MCF 10A (cell line): ENCODE measurements around the gene IGFBPL1. TPM values are rescaled to one million over a fixed set of nuclear protein-coding genes. Genes with fewer than 3 reads are reported as not detected.

Experiments used
- BruUV-seq: library from RNA; stranded (reverse); fragments of 400-500 nt; replicated peaks from 2 replicates; lab custom pipeline; 2021; lab: Mats Ljungman, UMichigan
- CTCF ChIA-PET: fragments of 300-600 bp; sonication (Branson Sonifier 250); formaldehyde crosslinking; extraction: SDS; loops from one replicate; lab custom pipeline; 2021; ENCODE audit warnings: antibody characterized with exemption, inconsistent platforms; lab: Yijun Ruan, JAX
- POLR2A ChIA-PET: fragments of 300-600, 350-650 bp; sonication (Branson Sonifier 250); formaldehyde crosslinking; extraction: SDS; loops from one replicate; lab custom pipeline; 2020; ENCODE audit warnings: antibody characterized with exemption, inconsistent platforms; lab: Yijun Ruan, JAX
- DNase-seq: peaks from one replicate; pipeline ENCODE4 v3.0.0-alpha.2; 2018; ENCODE audit not compliant: unreplicated experiment
- H3K27ac Mint-ChIP-seq: one replicate; pipeline ENCODE4 v1.8.0; 2022; ENCODE audit warnings: mild to moderate bottlenecking, low read depth, mixed read lengths; ENCODE audit not compliant: unreplicated experiment
- H3K27me3 Mint-ChIP-seq: one replicate; pipeline ENCODE4 v1.8.0; 2022; ENCODE audit warnings: mixed read lengths; ENCODE audit not compliant: insufficient read depth, unreplicated experiment
- H3K36me3 Mint-ChIP-seq: one replicate; pipeline ENCODE4 v1.8.0; 2022; ENCODE audit warnings: mild to moderate bottlenecking, moderate library complexity, mixed read lengths; ENCODE audit not compliant: insufficient read depth, unreplicated experiment
- H3K4me1 Mint-ChIP-seq: one replicate; pipeline ENCODE4 v1.8.0; 2022; ENCODE audit warnings: mixed read lengths; ENCODE audit not compliant: insufficient read depth, unreplicated experiment
- H3K4me3 Mint-ChIP-seq: one replicate; pipeline ENCODE4 v1.8.0; 2022; ENCODE audit warnings: mild to moderate bottlenecking, moderate library complexity, mixed read lengths; ENCODE audit not compliant: unreplicated experiment
- H3K9me3 Mint-ChIP-seq: one replicate; pipeline ENCODE4 v1.8.0; 2022; ENCODE audit warnings: mixed read lengths; ENCODE audit not compliant: unreplicated experiment
- intact Hi-C: fragments of 100-400 bp; cut with micrococcal nuclease; formaldehyde crosslinking; loops from 2 replicates; pipeline ENCODE4 v1.14.1; 2022
- total RNA-seq: library from RNA; stranded (reverse); gene quantifications from 2 replicates; pipeline ENCODE4 v1.2.3, GENCODE V29; 2022
- TF ChIP-seq, protein P1 (sequence below): fragments of 200-600 bp; IDR thresholded peaks from one replicate; pipeline ENCODE4 v1.8.0; 2022; ENCODE audit warnings: antibody characterized with exemption, mild to moderate bottlenecking; ENCODE audit not compliant: unreplicated experiment

IGFBPL1 gene
- total RNA-seq, 1 experiment from 2014 or later = not detected

DNA sequence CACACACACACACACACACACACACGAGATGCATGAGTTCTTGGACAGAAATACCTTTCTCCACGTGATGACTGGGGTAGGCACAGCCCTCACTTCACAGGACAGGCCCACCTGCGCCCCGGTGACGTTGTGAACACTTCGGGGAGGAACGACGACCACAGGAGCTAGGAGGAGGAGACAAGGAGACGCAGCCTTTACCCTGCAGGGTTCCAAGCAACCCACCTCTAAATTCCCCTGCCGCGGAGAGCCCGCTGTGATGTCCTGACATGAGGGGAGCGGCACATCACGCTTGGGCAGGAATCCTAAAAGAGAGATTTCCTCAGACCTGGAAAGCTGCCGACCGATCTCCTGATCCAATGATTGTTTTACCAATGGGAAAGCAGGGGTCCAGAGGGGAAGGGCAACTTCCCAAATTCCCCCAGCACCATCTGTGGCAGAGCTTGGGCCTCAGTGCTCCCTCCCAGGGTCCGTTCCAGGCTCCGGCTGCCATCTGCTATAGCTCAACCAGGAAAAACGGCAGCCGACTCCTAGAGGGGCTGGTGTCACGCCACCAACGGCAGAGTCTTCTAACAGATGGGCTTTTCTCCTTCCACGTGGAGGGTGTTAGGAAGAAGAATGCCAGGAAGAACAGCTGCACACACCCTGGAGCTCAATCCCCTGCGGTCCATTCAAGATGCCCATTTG is 10.1 kb downstream of the IGFBPL1 start:
- no peak overlapping the region for H3K27ac Mint-ChIP-seq
- peaks cover 40% of the 10 kb centered on the region for H3K27me3 Mint-ChIP-seq
- ChIA-PET CTCF (interaction anchor here (0.6 to 4.0 kb wide), 3 partner anchors 13 to 500 kb away, joined by 4 to 15 read pairs (median 5); no protein-coding TSS in a partner anchor), POLR2A (no interaction called here)
- no peaks in the 10 kb centered on the region for H3K9me3 Mint-ChIP-seq
- intact Hi-C loops = loop anchor here (10.0 kb wide), 1 partner anchor 161 kb away; no protein-coding TSS in a partner anchor
- TF ChIP-seq, protein P1, sequence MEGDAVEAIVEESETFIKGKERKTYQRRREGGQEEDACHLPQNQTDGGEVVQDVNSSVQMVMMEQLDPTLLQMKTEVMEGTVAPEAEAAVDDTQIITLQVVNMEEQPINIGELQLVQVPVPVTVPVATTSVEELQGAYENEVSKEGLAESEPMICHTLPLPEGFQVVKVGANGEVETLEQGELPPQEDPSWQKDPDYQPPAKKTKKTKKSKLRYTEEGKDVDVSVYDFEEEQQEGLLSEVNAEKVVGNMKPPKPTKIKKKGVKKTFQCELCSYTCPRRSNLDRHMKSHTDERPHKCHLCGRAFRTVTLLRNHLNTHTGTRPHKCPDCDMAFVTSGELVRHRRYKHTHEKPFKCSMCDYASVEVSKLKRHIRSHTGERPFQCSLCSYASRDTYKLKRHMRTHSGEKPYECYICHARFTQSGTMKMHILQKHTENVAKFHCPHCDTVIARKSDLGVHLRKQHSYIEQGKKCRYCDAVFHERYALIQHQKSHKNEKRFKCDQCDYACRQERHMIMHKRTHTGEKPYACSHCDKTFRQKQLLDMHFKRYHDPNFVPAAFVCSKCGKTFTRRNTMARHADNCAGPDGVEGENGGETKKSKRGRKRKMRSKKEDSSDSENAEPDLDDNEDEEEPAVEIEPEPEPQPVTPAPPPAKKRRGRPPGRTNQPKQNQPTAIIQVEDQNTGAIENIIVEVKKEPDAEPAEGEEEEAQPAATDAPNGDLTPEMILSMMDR = no peak
- no TSS peak for BruUV-seq
- no peaks in the 10 kb centered on the region for H3K4me1 Mint-ChIP-seq
- no peak for DNase-seq
- H3K36me3 Mint-ChIP-seq = no peaks in the 10 kb centered on the region
- H3K4me3 Mint-ChIP-seq = no peak overlapping the region

DNA sequence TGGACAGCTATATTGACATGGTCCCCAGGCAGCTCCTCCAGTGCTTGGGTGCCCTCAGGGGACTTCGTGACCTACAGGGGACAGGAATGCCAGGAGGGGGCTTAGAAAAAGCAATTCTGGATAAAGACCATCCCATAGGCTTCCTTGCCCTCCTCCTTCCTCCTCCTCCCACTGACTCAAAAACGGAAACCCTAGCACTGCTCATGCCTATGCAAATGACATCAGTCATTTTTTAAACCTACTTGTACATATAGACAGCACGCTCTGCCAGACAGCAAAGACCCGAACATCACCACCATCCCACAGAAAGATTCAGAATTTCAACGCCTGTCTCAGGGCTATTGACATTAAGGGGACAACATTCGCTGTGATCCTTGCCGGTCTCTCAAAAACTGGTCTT is 11.0 kb downstream of the IGFBPL1 start:
- DNase-seq = no peak
- ChIA-PET CTCF (interaction anchor here (4.0 kb wide), 1 partner anchor 12 kb away, joined by 15 read pairs; no protein-coding TSS in a partner anchor), POLR2A (no interaction called here)
- intact Hi-C loops = loop anchor here (10.0 kb wide), 1 partner anchor 162 kb away; no protein-coding TSS in a partner anchor
- Mint-ChIP-seq H3K27me3 (peaks cover 40% of the 10 kb centered on the region), H3K4me3 (no peak overlapping the region), H3K36me3 (no peaks in the 10 kb centered on the region), H3K4me1 (no peaks in the 10 kb centered on the region), H3K27ac (no peak overlapping the region), H3K9me3 (no peaks in the 10 kb centered on the region)
- no TSS peak for BruUV-seq
- TF ChIP-seq, protein P1 = no peak

GRCh38 chr9:38412751-38413150 is 11.5 kb downstream of the IGFBPL1 start:
- Mint-ChIP-seq H3K4me3 (no peak overlapping the region), H3K27me3 (peaks cover 40% of the 10 kb centered on the region), H3K36me3 (no peaks in the 10 kb centered on the region), H3K4me1 (no peaks in the 10 kb centered on the region), H3K27ac (no peak overlapping the region), H3K9me3 (no peaks in the 10 kb centered on the region)
- intact Hi-C loops = loop anchor here (10.0 kb wide), 1 partner anchor 162 kb away; no protein-coding TSS in a partner anchor
- BruUV-seq = no TSS peak
- TF ChIP-seq, protein P1 = no peak
- DNase-seq = no peak
- POLR2A ChIA-PET = no interaction called here
- CTCF ChIA-PET = interaction anchor here (0.8 to 4.0 kb wide), 2 partner anchors 12 to 13 kb away, joined by 3 to 15 read pairs; no protein-coding TSS in a partner anchor

DNA sequence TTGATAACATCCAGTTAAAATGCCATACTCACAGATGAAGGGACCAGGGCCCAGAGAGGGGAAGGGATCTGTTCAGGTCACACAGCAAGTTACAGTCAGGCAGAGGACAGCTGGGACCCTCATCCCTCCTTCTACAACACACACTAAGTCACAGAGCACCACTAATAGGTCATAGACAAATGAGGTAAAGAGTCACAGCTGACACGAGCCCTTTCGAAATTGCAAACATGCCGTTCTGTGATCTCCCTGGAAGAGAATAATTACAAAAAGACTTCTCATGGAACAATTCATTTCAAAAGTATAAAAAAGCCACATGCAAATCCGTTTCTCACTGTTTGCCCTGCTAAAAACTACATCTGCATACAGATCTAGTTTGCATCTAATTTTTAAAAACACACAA is 15.5 kb downstream of the IGFBPL1 start:
- H3K27me3 Mint-ChIP-seq = peaks cover 58% of the 10 kb centered on the region
- H3K4me1 Mint-ChIP-seq = no peaks in the 10 kb centered on the region
- no TSS peak for BruUV-seq
- H3K27ac Mint-ChIP-seq = no peak overlapping the region
- intact Hi-C loops = no loop called here
- H3K36me3 Mint-ChIP-seq = no peaks in the 10 kb centered on the region
- DNase-seq = no peak
- CTCF ChIA-PET = interaction anchor here (0.6 to 1.9 kb wide), 4 partner anchors 8 to 206 kb away, joined by 3 to 6 read pairs (median 4); no protein-coding TSS in a partner anchor
- H3K4me3 Mint-ChIP-seq = no peak overlapping the region
- TF ChIP-seq, protein P1 = no peak
- POLR2A ChIA-PET = no interaction called here
- H3K9me3 Mint-ChIP-seq = no peaks in the 10 kb centered on the region
